Myocyte (in vitro differentiated cells): ENCODE data around the gene RFFL. TPM values are rescaled to one million over a fixed set of nuclear protein-coding genes. Genes with fewer than 3 reads are reported as not detected.
"Not testable (repeated sequence)": the region's sequence is repeated elsewhere in the genome, so short reads cannot be mapped to it uniquely, and the experiment has no call there.

Experiments
- DNase-seq: peaks from one replicate; pipeline ENCODE4 v3.0.0-alpha.2; 2012; ENCODE audit warnings: low read depth
- total RNA-seq: library from RNA; depleted of rRNA; stranded (reverse); fragments of >200 nt; gene quantifications from 2 replicates; pipeline ENCODE4 v1.2.3, GENCODE V29; 2014

Gene RFFL
- total RNA-seq, 1 donor from 2014 or later = 9.9 TPM

- DNase-seq = no peak
These were observed 12.3 kb downstream of the RFFL start for GRCh38 chr17:35051183-35051578.

GRCh38 chr17:35050170-35050569 is 13.3 kb downstream of the RFFL start:
- no peak for DNase-seq

DNA sequence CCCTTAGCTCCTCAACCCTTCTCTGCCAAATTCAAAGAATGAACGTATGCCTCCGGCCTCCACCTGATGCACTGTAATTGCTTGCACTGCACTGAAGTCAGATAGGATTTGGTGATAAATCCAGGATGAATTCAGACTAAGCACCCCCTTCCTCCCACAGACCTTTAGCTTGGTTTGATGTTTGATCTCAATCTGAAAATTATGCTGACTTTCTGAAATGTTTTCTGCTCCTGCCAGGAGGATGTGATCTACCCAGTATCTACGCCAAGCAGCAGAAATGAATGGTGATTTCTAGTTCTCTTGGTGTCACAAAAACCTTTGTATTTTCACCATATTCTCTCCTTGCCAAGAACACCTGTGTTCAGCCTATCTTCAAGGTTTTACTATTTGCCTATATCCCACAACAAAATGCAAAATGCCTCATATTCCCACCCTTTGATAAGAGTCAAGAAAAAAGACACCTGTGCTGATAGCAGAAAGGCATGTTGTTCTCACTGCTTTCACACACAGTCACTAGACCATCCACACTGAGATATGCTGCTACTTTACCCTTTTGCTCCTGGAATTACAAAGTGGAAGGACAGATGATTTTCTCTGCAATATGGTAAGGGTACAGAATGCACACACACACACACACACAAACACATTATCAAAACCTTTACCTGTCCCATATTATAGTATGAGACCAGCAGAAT is 14.7 kb downstream of the RFFL start:
- DNase-seq = no peak

- DNase-seq = peak; percentile 43
These were observed 16.7 kb downstream of the RFFL start for GRCh38 chr17:35046740-35047283.

DNA sequence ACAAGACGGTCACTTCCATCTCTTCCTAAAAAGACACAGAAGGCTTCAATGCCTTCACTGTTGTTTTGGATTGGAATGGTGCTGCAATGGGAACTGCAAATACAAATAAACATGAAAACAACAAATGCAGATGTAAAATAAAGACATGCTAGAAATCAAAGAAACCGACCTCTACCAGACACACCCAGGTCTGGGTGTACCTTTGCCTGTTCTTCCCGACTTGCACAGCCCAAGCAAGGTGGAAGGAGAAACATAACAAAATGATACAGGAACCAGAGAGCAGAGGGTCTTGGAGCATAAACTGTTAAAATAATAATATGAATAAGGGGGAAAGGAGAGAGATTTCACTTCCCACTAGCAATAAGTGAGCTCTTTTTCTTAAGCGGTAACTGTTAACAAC is 17.3 kb downstream of the RFFL start:
- no peak for DNase-seq

DNA sequence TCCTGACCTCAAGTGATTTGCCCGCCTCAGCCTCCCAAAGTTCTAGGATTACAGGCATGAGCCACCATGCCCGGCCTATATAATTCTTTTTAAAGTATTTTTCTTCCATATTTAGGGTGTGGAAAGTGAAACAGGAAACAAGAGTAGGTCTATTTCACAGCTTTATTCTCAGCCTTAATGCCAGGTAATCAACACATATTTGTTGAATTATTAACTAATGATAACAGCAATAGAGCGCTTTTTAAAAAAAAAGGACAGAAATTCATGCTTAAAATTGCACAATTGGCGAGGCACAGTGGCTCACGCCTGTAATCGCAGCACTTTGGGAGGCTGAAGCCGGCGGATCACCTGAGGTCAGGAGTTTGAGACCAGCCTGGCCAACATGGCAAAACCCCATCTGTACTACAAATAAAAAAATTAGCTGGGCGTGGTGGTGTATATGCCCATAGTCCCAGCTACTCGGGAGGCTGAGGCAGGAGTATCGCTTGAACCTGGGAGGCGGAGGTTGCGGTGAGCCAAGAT is 18.0 kb downstream of the RFFL start:
- not testable (repeated sequence) for DNase-seq

- no peak for DNase-seq
These were observed 19.3 kb downstream of the RFFL start for GRCh38 chr17:35044181-35044580.

GRCh38 chr17:35041390-35041789 is 22.1 kb downstream of the RFFL start:
- no peak for DNase-seq

DNA sequence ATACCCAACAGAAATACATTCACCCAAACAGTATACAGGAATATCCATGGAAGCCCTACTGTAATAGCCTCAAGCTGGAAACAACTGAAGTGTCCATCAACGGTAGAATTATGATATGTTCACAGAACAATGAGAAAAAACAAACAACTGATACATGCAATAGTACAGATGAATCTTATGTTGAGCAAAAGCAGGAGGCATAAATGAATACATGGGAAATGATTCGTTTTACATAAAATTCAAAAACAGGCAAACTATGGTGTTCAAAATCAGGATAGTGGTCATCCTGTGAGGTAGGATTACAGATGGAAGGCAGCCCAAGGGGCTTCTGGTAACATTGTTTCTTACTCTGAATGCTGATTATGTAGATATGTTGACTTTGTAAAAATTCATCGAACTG is 25.1 kb downstream of the RFFL start:
- no peak for DNase-seq

- no peak for DNase-seq
These were observed 32.7 kb downstream of the RFFL start for GRCh38 chr17:35030780-35031179.

- DNase-seq = no peak
These were observed 34.8 kb downstream of the RFFL start for GRCh38 chr17:35028531-35029262.

DNA sequence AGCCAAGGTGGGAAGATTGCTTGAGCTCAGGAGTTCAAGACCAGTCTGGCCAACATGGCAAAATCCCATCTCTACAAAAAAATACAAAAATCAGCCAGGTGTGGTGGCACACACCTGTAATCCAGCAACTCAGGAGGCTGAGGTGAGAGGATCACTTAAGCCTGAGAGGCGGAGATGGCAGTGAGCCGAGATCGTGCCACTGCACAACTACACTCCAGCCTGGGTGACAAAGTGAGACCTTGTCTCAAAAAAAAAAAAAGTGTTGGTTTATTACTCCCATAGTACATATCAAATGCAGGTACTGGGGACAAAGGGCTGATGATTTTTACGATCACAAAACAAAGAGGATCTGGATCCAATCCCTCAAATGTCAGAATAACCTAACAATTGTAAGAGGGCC is 35.4 kb downstream of the RFFL start:
- DNase-seq = not testable (repeated sequence)

- no peak for DNase-seq
These were observed 38.0 kb downstream of the RFFL start for GRCh38 chr17:35025541-35025940.

GRCh38 chr17:35023538-35023937 is 40.0 kb downstream of the RFFL start:
- DNase-seq = no peak

- DNase-seq = peak; percentile 72
These were observed 40.9 kb downstream of the RFFL start for GRCh38 chr17:35022536-35023063.

GRCh38 chr17:35021520-35022380 is 41.8 kb downstream of the RFFL start:
- DNase-seq = no peak

GRCh38 chr17:35019386-35020179 is 43.9 kb downstream of the RFFL start:
- no peak for DNase-seq

- no peak for DNase-seq
These were observed 44.7 kb downstream of the RFFL start for GRCh38 chr17:35018814-35019213.

DNA sequence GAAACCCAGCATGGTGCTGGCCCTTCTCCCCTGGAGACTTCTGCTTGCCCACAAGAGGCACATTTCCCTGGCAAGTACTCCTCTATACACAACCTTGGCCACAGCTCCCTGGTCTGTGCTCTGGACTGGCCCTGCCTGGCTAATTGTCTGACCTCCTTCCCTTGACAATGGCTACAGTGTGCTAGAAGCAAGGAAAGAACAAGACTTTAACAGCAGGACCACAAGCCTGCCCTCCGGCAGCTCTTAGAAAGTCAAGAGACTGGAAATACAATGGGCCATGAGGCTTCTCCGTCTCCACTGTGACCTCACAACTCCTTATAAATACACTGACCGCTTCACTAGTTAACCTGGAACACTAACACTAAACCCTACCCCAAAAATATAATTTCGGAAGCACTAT is 46.5 kb downstream of the RFFL start:
- DNase-seq = no peak

- DNase-seq = no peak
These were observed 47.1 kb downstream of the RFFL start for GRCh38 chr17:35016369-35016768.
